Hepatocyte (in vitro differentiated cells): ENCODE data around the gene TMIE.

Experiments used
- EZH2 ChIP-seq: fragments of 200-600 bp; sonication (generic); IDR thresholded peaks from 2 replicates; pipeline ENCODE4 v1.6.1; 2016; ENCODE audit warnings: antibody characterized with exemption, mild to moderate bottlenecking, borderline replicate concordance
- EZH2phosphoT487 ChIP-seq: fragments of 200-600 bp; sonication (generic); IDR thresholded peaks from one replicate; pipeline ENCODE4 v1.6.1; 2018; ENCODE audit warnings: antibody characterized with exemption, mild to moderate bottlenecking, low read depth, moderate library complexity; ENCODE audit not compliant: unreplicated experiment, severe bottlenecking
- TF ChIP-seq, protein P1 (sequence below): fragments of 200-600 bp; sonication (generic); IDR thresholded peaks from 2 replicates; pipeline ENCODE4 v1.5.1; 2016; ENCODE audit warnings: antibody characterized with exemption, mild to moderate bottlenecking; ENCODE audit not compliant: poor library complexity

- TF ChIP-seq EZH2phosphoT487 (no peak), EZH2 (no peak)
- TF ChIP-seq, protein P1, sequence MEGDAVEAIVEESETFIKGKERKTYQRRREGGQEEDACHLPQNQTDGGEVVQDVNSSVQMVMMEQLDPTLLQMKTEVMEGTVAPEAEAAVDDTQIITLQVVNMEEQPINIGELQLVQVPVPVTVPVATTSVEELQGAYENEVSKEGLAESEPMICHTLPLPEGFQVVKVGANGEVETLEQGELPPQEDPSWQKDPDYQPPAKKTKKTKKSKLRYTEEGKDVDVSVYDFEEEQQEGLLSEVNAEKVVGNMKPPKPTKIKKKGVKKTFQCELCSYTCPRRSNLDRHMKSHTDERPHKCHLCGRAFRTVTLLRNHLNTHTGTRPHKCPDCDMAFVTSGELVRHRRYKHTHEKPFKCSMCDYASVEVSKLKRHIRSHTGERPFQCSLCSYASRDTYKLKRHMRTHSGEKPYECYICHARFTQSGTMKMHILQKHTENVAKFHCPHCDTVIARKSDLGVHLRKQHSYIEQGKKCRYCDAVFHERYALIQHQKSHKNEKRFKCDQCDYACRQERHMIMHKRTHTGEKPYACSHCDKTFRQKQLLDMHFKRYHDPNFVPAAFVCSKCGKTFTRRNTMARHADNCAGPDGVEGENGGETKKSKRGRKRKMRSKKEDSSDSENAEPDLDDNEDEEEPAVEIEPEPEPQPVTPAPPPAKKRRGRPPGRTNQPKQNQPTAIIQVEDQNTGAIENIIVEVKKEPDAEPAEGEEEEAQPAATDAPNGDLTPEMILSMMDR, result no peak
Measured at GRCh38 chr3:46725621-46726314, 24.6 kb downstream of the TMIE start.
